ENCODE measurements around the gene QDPR.

DNA sequence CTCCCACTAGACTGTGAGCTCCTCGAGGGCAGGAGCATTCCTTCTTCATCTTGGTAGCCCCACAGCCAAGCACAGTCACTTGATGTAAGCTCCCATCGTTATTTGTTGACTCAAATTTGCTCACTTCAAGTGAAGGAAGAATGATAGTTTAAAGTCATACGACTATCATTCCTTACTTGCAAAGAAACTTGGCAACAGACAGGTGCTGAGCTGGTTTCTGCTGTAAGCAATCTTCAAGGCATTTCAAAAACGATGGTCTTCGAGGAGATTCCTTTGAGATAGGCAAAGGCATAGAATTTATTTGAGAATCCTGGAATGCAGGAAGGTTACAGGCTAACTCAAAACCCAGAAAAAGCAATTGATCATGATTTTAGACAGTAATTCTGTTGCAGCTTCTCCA is 64.8 kb downstream of the QDPR start:
- TF ChIP-seq, protein P1, sequence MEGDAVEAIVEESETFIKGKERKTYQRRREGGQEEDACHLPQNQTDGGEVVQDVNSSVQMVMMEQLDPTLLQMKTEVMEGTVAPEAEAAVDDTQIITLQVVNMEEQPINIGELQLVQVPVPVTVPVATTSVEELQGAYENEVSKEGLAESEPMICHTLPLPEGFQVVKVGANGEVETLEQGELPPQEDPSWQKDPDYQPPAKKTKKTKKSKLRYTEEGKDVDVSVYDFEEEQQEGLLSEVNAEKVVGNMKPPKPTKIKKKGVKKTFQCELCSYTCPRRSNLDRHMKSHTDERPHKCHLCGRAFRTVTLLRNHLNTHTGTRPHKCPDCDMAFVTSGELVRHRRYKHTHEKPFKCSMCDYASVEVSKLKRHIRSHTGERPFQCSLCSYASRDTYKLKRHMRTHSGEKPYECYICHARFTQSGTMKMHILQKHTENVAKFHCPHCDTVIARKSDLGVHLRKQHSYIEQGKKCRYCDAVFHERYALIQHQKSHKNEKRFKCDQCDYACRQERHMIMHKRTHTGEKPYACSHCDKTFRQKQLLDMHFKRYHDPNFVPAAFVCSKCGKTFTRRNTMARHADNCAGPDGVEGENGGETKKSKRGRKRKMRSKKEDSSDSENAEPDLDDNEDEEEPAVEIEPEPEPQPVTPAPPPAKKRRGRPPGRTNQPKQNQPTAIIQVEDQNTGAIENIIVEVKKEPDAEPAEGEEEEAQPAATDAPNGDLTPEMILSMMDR (IDR thresholded peaks at IDR 0.05 in 2 of 3, conservative IDR thresholded peaks at IDR 0.05 in 1 of 3; ENCODE audit: borderline replicate concordance in 1 of 3, insufficient read depth in 1 of 3, low read depth in 2 of 3, low read length in 2 of 3), result no peak
- no peak for TF ChIP-seq POLR2A (IDR thresholded peaks at IDR 0.05; ENCODE audit: borderline replicate concordance, extremely low read depth, insufficient read depth, insufficient read length)
